GM18951 (cell line): ENCODE data around the gene PLCZ1.
"Not testable (repeated sequence)": the region's sequence is repeated elsewhere in the genome, so short reads cannot be mapped to it uniquely, and the experiment has no call there.

Source experiments
- POLR2A ChIP-seq: IDR thresholded peaks from 4 replicates; pipeline ENCODE4 v1.6.1; 2011; ENCODE audit warnings: mild to moderate bottlenecking; ENCODE audit not compliant: insufficient read length, insufficient read depth; ENCODE audit errors: extremely low read depth
- in situ Hi-C: fragments of 300-500 bp; cut with MboI; formaldehyde crosslinking; loops from one replicate; pipeline ENCODE4 v1.12.0; 2022; ENCODE audit warnings: low sequenced_read_pairs, mixed read lengths, inconsistent platforms; ENCODE audit not compliant: unreplicated experiment

Gene PLCZ1

GRCh38 chr12:18737819-18738218 lies at the start of gene PLCZ1, which contains the start of gene CAPZA3:
PLCZ1 (minus strand) TSS chr12:18738012; CDS start chr12:18737371, 641 bp downstream.
CAPZA3 (plus strand) TSS chr12:18738119; CDS start chr12:18738269, 150 bp downstream.
- no peak for TF ChIP-seq POLR2A
- in situ Hi-C loops, result no loop called here

GRCh38 chr12:18785465-18785864 lies 47.7 kb upstream of the PLCZ1 start:
- in situ Hi-C loops, result not testable (repeated sequence)

GRCh38 chr12:18782827-18783226 lies 45.0 kb upstream of the PLCZ1 start:
- in situ Hi-C loops, result no loop called here
- no peak for TF ChIP-seq POLR2A

GRCh38 chr12:18766479-18766878 lies 28.7 kb upstream of the PLCZ1 start:
- in situ Hi-C loops, result not testable (repeated sequence)

- no peak for TF ChIP-seq POLR2A
- in situ Hi-C loops, result no loop called here
These were observed 17.5 kb upstream of the PLCZ1 start for GRCh38 chr12:18755341-18755740.

- in situ Hi-C loops, result no loop called here
- TF ChIP-seq POLR2A, result no peak
These were observed 16.4 kb upstream of the PLCZ1 start for GRCh38 chr12:18754124-18754707.

GRCh38 chr12:18753481-18754123 lies 15.8 kb upstream of the PLCZ1 start:
- no peak for TF ChIP-seq POLR2A
- in situ Hi-C loops, result no loop called here

GRCh38 chr12:18752947-18753346 lies 15.1 kb upstream of the PLCZ1 start:
- no peak for TF ChIP-seq POLR2A
- in situ Hi-C loops, result no loop called here

- no peak for TF ChIP-seq POLR2A
- in situ Hi-C loops, result no loop called here
These were observed 14.6 kb upstream of the PLCZ1 start for GRCh38 chr12:18752280-18752920.

GRCh38 chr12:18751866-18752265 lies 14.1 kb upstream of the PLCZ1 start:
- no peak for TF ChIP-seq POLR2A
- in situ Hi-C loops, result no loop called here

- in situ Hi-C loops, result no loop called here
- no peak for TF ChIP-seq POLR2A
These were observed 12.3 kb upstream of the PLCZ1 start for GRCh38 chr12:18750085-18750484.

- TF ChIP-seq POLR2A, result no peak
- in situ Hi-C loops, result no loop called here
These were observed 11.7 kb upstream of the PLCZ1 start for GRCh38 chr12:18749386-18749957.

- in situ Hi-C loops, result no loop called here
- TF ChIP-seq POLR2A, result no peak
These were observed 10.1 kb upstream of the PLCZ1 start for GRCh38 chr12:18747895-18748294.

- in situ Hi-C loops, result no loop called here
- TF ChIP-seq POLR2A, result no peak
These were observed 6.7 kb downstream of the PLCZ1 start for GRCh38 chr12:18731156-18731555.

- TF ChIP-seq POLR2A, result no peak
- in situ Hi-C loops, result no loop called here
These were observed 14.1 kb downstream of the PLCZ1 start for GRCh38 chr12:18723752-18724151.
